HG03571 (cell line): ENCODE results near the gene MYO16.
A peak's percentile ranks its signal among the peaks of the same experiment; 100 is the strongest.

Source experiments
- ATAC-seq: cut with Tn5 transposase; IDR thresholded peaks from one replicate; pipeline ENCODE4 v1.9.1; 2021; ENCODE audit not compliant: unreplicated experiment

MYO16 gene

GRCh38 chr13:108925070-108925469 lies 295.7 kb downstream of the MYO16 start:
- no peak for ATAC-seq

GRCh38 chr13:108926862-108927261 lies 297.5 kb downstream of the MYO16 start:
- no peak for ATAC-seq

GRCh38 chr13:108927615-108928014 lies 298.2 kb downstream of the MYO16 start:
- ATAC-seq, result no peak

GRCh38 chr13:108929532-108930206 lies 300.3 kb downstream of the MYO16 start:
- no peak for ATAC-seq

GRCh38 chr13:108932196-108932595 lies 302.8 kb downstream of the MYO16 start:
- no peak for ATAC-seq

GRCh38 chr13:108933061-108933460 lies 303.6 kb downstream of the MYO16 start:
- no peak for ATAC-seq

- no peak for ATAC-seq
Measured at GRCh38 chr13:108938155-108938554, 308.7 kb downstream of the MYO16 start.

GRCh38 chr13:108940121-108940520 lies 310.7 kb downstream of the MYO16 start:
- no peak for ATAC-seq

GRCh38 chr13:108943842-108944241 lies 314.4 kb downstream of the MYO16 start:
- no peak for ATAC-seq

- no peak for ATAC-seq
Measured at GRCh38 chr13:108944760-108945159, 315.3 kb downstream of the MYO16 start.

- ATAC-seq, result no peak
Measured at GRCh38 chr13:108947551-108948030, 318.2 kb downstream of the MYO16 start.

GRCh38 chr13:108948251-108948671 lies 318.9 kb downstream of the MYO16 start:
- ATAC-seq, result no peak

GRCh38 chr13:108950333-108951010 lies 321.1 kb downstream of the MYO16 start:
- no peak for ATAC-seq

GRCh38 chr13:108955741-108956140 lies 326.3 kb downstream of the MYO16 start:
- no peak for ATAC-seq

GRCh38 chr13:108957369-108958012 lies 328.1 kb downstream of the MYO16 start:
- ATAC-seq, result no peak

- ATAC-seq, result no peak
Measured at GRCh38 chr13:108958013-108958376, 328.6 kb downstream of the MYO16 start.

- no peak for ATAC-seq
Measured at GRCh38 chr13:108959234-108959633, 329.8 kb downstream of the MYO16 start.

GRCh38 chr13:108960006-108960405 lies 330.6 kb downstream of the MYO16 start:
- no peak for ATAC-seq

- ATAC-seq, result peak; percentile 93
Measured at GRCh38 chr13:108961542-108962125, 332.2 kb downstream of the MYO16 start.

- no peak for ATAC-seq
Measured at GRCh38 chr13:108962654-108963053, 333.2 kb downstream of the MYO16 start.

GRCh38 chr13:108963276-108963810 lies 333.9 kb downstream of the MYO16 start:
- no peak for ATAC-seq
